Panc1 (cell line): ENCODE measurements around the gene KRT72.

Source experiments
- CTCF ChIP-seq: fragments of 450-650 bp; IDR thresholded peaks from 2 replicates; pipeline ENCODE4 v1.5.1; 2017; ENCODE audit warnings: mild to moderate bottlenecking
- POLR2AphosphoS5 ChIP-seq: IDR thresholded peaks from 2 replicates; pipeline ENCODE4 v1.6.1; 2012; ENCODE audit warnings: mild to moderate bottlenecking, low read depth, low read length, moderate library complexity

DNA sequence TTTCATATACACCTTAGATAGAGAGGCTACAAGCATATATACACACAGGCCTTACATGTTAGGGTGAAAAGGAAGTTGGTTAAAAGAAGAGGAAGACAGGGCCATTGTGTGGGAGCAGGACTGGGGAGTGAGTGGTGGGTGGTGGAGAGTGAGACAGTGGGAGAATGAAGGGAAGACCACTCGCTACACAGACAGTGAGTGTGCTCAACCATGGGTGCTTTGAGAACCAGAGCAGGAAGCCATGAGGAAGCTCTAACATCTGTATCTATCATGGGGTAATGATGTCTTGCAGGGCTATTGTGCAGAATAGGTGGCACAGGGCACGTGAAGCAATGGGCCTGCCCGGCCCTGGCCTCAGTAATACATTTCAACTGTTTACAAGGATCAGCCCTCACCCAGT lies 16.2 kb downstream of the KRT72 start:
- TF ChIP-seq CTCF (no peak), POLR2AphosphoS5 (no peak)
